NB4 (cell line): ENCODE data around the gene MEI1.

Experiments
- MYC ChIP-seq: IDR thresholded peaks from 2 replicates; pipeline ENCODE4 v1.6.1; 2011; ENCODE audit warnings: low read depth, low read length
- POLR2A ChIP-seq: IDR thresholded peaks from 2 replicates; pipeline ENCODE4 v1.6.1; 2011; ENCODE audit warnings: mild to moderate bottlenecking; ENCODE audit not compliant: insufficient read length; ENCODE audit errors: extremely low read depth
- TF ChIP-seq, protein P1 (sequence below): IDR thresholded peaks from one replicate; pipeline ENCODE4 v1.5.1; 2012; ENCODE audit warnings: low read depth, low read length
- TF ChIP-seq, protein P2 (sequence below): IDR thresholded peaks from 2 replicates; pipeline ENCODE4 v1.6.1; 2011; ENCODE audit warnings: low read depth, low read length

DNA sequence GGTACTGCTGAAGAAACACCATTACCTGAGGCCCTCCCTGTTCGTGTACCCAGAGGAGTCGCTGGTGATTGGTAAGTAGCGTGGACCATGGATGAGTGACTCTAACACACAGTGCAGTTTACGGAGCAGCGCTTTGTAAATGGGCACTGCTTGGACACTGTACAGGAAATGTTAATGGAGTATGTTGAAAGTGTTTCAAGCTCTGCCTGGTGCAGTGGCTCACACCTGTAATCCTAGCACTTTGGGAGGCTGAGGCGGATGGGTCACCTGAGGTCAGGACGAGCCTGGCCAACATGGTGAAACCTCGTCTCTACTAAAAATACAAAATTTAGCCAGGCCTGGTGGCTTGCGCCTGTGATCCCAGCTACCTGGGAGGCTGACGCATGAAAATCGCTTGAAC lies 48.5 kb upstream of the MEI1 start:
- TF ChIP-seq, protein P1, sequence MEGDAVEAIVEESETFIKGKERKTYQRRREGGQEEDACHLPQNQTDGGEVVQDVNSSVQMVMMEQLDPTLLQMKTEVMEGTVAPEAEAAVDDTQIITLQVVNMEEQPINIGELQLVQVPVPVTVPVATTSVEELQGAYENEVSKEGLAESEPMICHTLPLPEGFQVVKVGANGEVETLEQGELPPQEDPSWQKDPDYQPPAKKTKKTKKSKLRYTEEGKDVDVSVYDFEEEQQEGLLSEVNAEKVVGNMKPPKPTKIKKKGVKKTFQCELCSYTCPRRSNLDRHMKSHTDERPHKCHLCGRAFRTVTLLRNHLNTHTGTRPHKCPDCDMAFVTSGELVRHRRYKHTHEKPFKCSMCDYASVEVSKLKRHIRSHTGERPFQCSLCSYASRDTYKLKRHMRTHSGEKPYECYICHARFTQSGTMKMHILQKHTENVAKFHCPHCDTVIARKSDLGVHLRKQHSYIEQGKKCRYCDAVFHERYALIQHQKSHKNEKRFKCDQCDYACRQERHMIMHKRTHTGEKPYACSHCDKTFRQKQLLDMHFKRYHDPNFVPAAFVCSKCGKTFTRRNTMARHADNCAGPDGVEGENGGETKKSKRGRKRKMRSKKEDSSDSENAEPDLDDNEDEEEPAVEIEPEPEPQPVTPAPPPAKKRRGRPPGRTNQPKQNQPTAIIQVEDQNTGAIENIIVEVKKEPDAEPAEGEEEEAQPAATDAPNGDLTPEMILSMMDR, result no peak
- TF ChIP-seq POLR2A (no peak), MYC (no peak)
- TF ChIP-seq, protein P2, sequence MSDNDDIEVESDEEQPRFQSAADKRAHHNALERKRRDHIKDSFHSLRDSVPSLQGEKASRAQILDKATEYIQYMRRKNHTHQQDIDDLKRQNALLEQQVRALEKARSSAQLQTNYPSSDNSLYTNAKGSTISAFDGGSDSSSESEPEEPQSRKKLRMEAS, result no peak
